ENCODE data around the gene TMTC1.
"Not testable (repeated sequence)": the region's sequence is repeated elsewhere in the genome, so short reads cannot be mapped to it uniquely, and the experiment has no call there.

The TMTC1 gene

DNA sequence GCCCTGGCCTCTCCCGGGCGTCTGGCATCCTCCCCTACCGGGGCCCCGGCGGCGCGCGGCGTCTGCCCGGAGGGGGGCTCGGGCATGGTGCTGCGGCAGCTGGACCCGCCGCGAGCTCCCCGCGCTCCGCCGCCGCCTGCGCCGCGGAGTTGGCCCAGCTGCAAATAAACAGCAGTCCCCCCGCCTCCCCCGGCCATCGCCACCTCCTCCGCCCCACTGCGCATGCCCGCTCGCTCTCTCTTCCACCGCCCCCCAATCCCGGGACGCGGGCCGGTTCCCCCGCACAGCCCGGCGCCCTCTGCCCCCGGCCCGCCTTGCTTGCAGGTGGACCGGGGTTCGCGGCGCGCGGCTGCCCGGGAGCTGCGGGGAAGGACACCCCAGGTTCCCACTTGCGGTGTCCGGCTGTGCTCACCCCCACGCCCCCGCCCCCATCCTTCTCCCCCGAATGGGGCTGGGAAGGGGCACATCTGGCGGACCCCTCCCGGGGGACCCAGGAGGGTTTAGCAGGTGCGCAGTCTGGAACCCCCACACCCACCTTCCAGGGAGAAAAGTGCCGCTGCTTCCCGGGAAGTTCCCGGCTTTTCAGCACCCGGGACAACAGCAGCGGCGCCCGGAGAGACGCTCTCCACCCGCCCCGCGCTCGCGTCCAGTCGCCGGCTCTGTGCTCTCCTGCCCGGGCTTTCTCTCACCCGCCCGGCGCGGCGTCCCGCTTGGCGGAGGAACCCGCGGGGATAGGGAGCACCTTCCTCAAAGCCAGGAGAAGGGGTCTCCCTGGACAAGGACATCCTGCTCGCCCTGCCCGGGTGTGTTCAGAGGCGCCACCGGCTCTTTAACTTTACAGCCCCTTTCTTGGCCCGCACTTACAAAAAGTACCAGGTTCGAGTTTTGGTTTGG, at the start of gene TMTC1:
Gene TMTC1, minus strand, starts transcription at position 170 of the 894 bp plus-strand sequence. CDS start 191 bp downstream, outside the sequence.
- no peak for DNase-seq (ENCODE audit: low read depth in 3 of 3, low spot score in 1 of 3)

DNA sequence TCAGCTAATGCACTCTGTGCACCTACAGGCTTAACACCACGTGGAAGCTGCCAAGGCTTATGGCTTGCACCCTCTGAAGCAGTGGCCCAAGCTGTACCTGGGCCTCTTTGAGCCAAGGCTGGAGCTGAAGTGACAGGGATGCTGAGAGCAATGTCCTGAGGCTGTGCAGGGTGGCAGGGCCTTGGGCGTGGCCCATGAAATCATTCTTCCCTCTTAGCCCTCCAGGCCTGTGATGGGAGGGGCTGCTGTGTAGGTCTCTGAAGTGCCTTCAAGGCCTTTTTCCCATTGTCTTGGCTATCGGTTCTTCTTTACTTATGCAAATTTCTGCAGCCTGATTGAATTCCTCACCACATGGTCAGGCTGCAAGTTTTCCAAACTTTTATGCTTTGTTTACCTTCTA, 47.4 kb upstream of the TMTC1 start:
- DNase-seq (ENCODE audit: low read depth in 3 of 3, low spot score in 1 of 3): no peak

DNA sequence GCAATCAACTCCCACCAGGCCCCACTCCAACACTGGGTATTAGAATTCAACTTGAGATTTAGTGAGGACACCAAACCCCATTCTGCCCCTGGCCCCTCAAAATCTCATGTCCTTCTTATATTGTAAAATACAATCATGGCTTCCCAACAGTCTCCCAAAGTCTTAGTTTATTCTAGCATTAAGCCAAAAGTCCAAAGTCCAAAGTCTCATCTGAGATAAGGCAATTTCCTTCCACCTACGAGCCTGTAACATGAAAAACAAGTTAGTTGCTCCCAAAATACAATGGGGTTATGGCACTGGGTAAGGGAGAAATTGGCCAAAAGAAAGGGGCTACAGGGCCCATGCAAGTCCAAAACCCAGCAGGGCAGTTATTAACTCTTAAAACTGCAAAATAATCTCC, 46.6 kb upstream of the TMTC1 start:
- no peak for DNase-seq (ENCODE audit: low read depth in 3 of 3, low spot score in 1 of 3)

DNA sequence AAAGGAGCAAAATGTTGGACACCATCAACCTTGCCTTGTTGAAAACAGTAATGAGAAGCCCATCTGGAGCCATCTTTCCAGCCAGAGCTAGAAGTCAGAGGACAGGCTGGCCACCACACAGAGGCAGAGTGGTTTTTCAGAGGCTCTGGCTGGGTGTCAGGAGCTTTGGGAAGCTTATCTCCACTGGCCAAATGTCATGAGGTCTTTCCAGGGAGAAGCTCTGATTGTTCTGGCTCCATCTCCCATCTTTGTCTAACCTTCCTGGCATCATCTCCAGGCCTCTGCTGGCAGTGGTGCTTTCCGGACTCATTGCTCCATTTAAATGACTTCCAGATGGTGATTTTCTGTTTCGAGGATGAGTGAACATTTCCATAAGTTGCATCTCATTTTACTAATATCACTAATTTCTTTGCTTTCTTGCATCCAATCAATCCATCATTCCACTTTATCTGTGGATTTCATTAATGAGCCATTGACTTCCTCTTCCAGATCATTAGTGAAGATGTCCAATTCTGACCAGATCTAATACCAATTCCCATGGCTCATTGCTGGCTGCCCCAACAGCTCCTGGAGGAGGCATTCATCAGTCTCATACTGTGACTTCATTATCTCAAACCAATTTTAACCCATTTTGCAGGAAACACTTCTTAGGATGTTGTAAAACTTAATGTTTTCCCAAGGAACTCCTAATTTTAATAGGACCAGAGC, 35.3 kb upstream of the TMTC1 start:
- no peak for DNase-seq (ENCODE audit: low read depth in 3 of 3, low spot score in 1 of 3)

GRCh38 chr12:29816874-29817725, 33.4 kb upstream of the TMTC1 start:
- DNase-seq (ENCODE audit: low read depth in 3 of 3, low spot score in 1 of 3): no peak

- DNase-seq (ENCODE audit: low read depth in 3 of 3, low spot score in 1 of 3): not testable (repeated sequence)
Observed at GRCh38 chr12:29809616-29810361, 26.0 kb upstream of the TMTC1 start.

GRCh38 chr12:29807129-29807528, 23.4 kb upstream of the TMTC1 start:
- no peak for DNase-seq (ENCODE audit: low read depth in 3 of 3, low spot score in 1 of 3)

DNA sequence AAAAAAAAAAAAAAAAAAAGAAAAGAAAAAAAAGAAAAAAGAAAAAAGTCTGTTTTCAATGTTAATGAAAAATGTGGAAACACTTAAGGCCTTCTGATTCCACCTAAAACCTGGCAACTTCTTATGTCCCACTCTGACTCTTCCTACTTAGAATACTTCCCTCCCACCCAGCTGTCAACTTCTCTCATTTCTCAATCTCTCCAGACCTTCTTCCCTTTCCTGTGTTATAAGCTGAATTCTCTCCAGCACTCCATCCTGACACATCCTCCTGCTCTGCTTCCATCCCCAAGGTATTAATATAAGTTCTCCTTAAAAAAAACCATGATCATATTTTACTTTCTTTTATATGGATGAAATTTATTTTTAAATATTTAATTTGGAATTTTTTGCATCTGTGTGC, 20.3 kb upstream of the TMTC1 start:
- DNase-seq (ENCODE audit: low read depth in 3 of 3, low spot score in 1 of 3): no peak

- DNase-seq (ENCODE audit: low read depth in 3 of 3, low spot score in 1 of 3): no peak
Observed at GRCh38 chr12:29799591-29799990, 15.8 kb upstream of the TMTC1 start.

GRCh38 chr12:29797565-29798355, 14.0 kb upstream of the TMTC1 start:
- DNase-seq (ENCODE audit: low read depth in 3 of 3, low spot score in 1 of 3): no peak

DNA sequence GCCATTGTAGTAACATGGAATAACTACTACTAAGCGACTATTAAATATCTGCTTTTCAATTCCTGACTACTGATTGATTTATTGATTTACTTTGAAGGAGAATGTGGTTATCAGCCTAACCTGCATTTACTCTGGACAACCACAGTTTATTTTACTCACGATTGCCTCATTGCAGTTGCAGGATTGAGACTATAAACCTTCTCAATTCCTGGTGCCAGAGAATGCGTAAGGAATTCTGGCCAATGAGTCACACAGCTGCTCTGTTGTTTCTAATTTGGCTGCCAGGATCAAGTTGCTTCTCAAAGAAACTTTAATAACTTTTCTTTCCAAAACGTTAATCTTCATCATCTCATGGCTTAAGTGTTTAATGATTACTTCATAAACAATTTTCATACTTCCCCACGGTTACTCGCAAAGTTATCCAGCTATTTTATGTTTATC, 13.1 kb upstream of the TMTC1 start:
- DNase-seq (ENCODE audit: low read depth in 3 of 3, low spot score in 1 of 3): no peak

GRCh38 chr12:29795715-29796114, 12.0 kb upstream of the TMTC1 start:
- DNase-seq (ENCODE audit: low read depth in 3 of 3, low spot score in 1 of 3): no peak

DNA sequence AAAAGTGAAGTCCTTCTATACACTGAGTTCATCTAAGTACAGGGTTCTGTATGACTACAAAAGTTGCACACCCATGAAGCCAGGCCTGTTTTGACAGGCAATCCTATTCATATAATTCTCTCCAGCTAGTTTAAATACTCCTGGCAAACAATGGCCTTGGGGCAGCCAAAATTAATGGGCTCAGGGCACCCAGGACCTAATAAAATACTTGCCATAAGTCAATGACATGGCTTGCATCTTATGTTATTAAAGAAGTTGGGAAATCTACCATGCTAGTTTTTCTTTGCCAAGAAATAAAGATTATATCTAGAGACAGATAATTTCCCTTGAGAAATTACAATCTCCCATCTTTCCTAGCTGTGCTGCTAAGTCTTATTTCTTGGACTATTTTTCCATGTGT, 11.1 kb upstream of the TMTC1 start:
- DNase-seq (ENCODE audit: low read depth in 3 of 3, low spot score in 1 of 3): no peak

GRCh38 chr12:29792853-29793252, 9.1 kb upstream of the TMTC1 start:
- no peak for DNase-seq (ENCODE audit: low read depth in 3 of 3, low spot score in 1 of 3)

GRCh38 chr12:29792132-29792531, 8.4 kb upstream of the TMTC1 start:
- DNase-seq (ENCODE audit: low read depth in 3 of 3, low spot score in 1 of 3): no peak

DNA sequence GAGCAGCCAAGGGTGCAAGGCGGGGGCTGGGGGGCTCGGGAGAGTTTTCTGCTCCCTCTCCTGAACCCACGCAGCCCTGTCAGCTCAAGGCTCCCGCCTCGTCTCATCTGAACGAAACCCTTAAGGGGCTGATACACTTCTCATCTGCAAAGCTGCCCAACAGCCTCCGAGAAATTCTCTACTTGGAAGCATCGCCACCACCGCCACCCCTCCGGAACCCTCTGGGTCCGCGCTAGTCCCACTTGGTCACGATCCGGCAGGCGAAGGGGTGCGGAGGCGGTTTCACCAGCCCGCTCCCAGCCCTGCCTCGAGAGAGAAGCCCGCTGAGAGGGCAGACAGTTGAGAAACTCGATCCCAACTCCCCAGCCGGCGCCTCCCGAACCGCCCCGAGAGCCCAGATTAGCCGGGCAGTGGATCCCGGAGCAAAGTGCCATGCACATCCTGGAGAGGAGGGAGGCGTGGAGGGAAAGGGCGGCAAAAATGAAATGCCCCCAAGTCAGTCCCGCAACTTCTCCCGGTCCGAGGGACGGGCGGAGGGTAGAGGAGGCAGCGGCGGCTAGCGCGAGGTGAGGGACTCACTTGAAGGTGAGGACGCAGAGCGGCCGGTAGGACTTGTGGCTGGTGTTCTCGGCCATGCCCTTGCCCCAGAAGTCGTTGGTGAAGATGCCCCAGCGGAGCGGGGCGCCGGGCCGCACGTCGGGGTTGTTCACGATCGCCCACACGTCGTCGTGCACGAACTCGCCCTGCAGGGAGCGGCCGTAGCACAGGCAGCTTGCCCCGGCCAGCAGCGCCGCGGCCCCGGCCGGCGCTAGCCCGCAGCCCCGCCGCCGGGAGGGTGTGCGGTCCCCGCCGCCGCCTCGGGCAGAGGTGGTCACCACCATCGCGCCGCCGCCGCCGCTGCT, 620 bp downstream of the TMTC1 start:
- DNase-seq (ENCODE audit: low read depth in 3 of 3, low spot score in 1 of 3): no peak

GRCh38 chr12:29782285-29782870, 1.4 kb downstream of the TMTC1 start:
- no peak for DNase-seq (ENCODE audit: low read depth in 3 of 3, low spot score in 1 of 3)

DNA sequence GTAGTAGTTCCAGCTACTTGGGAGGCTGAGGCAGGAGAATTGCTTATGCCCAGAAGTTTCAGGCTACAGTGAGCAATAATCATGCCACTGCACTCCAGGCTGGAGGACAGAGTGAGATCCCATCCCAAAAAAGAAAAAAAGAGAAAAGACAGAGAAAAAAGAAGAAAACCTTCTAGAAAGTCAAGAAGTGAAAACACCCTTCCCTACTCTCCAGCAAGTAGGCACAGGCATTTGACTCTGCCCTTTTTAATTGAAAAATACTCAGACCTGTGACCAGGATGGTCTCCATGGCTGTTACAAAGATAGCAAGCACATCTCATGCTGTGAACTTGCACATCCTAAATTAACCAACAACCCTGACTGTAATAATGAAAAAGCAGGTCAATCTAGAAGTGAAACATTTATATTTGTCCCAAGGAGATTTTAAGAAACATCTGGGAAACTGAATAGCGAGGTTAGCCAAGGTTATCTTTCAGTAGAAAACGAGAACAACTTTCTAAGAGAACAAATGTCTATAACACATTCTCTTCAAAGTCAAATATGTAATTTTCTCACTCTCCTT, 2.0 kb downstream of the TMTC1 start:
- DNase-seq (ENCODE audit: low read depth in 3 of 3, low spot score in 1 of 3): no peak

All from stimulated activated CD4-positive, alpha-beta T cell treated with anti-CD3 and anti-CD28 coated beads, TNF-alpha, amount 100 ng/mL, for 1 hour (primary cell).